Measurements from ENCODE around the gene GRM2.

GRCh38 chr3:51712511-51712931, 5.7 kb downstream of the GRM2 start:
- TF ChIP-seq, protein P1, sequence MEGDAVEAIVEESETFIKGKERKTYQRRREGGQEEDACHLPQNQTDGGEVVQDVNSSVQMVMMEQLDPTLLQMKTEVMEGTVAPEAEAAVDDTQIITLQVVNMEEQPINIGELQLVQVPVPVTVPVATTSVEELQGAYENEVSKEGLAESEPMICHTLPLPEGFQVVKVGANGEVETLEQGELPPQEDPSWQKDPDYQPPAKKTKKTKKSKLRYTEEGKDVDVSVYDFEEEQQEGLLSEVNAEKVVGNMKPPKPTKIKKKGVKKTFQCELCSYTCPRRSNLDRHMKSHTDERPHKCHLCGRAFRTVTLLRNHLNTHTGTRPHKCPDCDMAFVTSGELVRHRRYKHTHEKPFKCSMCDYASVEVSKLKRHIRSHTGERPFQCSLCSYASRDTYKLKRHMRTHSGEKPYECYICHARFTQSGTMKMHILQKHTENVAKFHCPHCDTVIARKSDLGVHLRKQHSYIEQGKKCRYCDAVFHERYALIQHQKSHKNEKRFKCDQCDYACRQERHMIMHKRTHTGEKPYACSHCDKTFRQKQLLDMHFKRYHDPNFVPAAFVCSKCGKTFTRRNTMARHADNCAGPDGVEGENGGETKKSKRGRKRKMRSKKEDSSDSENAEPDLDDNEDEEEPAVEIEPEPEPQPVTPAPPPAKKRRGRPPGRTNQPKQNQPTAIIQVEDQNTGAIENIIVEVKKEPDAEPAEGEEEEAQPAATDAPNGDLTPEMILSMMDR (IDR thresholded peaks at IDR 0.05; ENCODE audit: low read length) = no peak
- TF ChIP-seq EZH2phosphoT487 (IDR thresholded peaks at IDR 0.05; ENCODE audit: low read length) (no peak), EZH2 (optimal IDR thresholded peaks at IDR 0.05; ENCODE audit: low read depth, low read length) (no peak)

Data from MM.1S (cell line).